HL-60 (cell line): ENCODE results near the gene SCN5A.

Experiments used
- GABPA ChIP-seq: IDR thresholded peaks from 2 replicates; pipeline ENCODE4 v1.6.1; 2012; ENCODE audit warnings: low read depth
- POLR2AphosphoS5 ChIP-seq: IDR thresholded peaks from 2 replicates; pipeline ENCODE4 v1.6.1; 2012; ENCODE audit warnings: low read depth
- TF ChIP-seq, protein P1 (sequence below): IDR thresholded peaks from one replicate; pipeline ENCODE4 v1.5.1; 2011; ENCODE audit warnings: low read length, control low read depth, inconsistent platforms; ENCODE audit not compliant: insufficient read depth
- TF ChIP-seq, protein P2 (sequence below): IDR thresholded peaks from 2 replicates; pipeline ENCODE4 v1.6.1; 2012; ENCODE audit warnings: low read depth; ENCODE audit not compliant: insufficient replicate concordance

DNA sequence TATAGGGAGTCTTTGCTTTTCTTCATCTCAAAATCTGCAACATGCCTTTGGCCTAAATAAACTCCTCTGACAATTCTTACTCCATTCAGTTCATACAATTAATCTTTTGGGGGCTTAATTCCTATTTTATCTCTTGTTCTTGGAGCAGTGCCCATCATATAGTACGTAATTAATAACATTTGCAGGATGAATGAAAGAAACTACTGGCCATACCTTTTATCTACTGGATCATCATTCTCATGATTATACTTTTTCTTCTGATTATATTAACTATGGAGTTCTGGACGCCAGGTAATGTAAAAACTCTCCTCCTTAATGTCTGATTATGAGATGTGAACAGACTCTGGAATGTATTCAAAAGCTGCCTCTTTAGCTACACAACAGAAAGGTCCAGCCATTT, 46.5 kb upstream of the SCN5A start:
- TF ChIP-seq, protein P1, sequence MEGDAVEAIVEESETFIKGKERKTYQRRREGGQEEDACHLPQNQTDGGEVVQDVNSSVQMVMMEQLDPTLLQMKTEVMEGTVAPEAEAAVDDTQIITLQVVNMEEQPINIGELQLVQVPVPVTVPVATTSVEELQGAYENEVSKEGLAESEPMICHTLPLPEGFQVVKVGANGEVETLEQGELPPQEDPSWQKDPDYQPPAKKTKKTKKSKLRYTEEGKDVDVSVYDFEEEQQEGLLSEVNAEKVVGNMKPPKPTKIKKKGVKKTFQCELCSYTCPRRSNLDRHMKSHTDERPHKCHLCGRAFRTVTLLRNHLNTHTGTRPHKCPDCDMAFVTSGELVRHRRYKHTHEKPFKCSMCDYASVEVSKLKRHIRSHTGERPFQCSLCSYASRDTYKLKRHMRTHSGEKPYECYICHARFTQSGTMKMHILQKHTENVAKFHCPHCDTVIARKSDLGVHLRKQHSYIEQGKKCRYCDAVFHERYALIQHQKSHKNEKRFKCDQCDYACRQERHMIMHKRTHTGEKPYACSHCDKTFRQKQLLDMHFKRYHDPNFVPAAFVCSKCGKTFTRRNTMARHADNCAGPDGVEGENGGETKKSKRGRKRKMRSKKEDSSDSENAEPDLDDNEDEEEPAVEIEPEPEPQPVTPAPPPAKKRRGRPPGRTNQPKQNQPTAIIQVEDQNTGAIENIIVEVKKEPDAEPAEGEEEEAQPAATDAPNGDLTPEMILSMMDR, result no peak
- TF ChIP-seq POLR2AphosphoS5 (no peak), GABPA (no peak)
- TF ChIP-seq, protein P2, sequence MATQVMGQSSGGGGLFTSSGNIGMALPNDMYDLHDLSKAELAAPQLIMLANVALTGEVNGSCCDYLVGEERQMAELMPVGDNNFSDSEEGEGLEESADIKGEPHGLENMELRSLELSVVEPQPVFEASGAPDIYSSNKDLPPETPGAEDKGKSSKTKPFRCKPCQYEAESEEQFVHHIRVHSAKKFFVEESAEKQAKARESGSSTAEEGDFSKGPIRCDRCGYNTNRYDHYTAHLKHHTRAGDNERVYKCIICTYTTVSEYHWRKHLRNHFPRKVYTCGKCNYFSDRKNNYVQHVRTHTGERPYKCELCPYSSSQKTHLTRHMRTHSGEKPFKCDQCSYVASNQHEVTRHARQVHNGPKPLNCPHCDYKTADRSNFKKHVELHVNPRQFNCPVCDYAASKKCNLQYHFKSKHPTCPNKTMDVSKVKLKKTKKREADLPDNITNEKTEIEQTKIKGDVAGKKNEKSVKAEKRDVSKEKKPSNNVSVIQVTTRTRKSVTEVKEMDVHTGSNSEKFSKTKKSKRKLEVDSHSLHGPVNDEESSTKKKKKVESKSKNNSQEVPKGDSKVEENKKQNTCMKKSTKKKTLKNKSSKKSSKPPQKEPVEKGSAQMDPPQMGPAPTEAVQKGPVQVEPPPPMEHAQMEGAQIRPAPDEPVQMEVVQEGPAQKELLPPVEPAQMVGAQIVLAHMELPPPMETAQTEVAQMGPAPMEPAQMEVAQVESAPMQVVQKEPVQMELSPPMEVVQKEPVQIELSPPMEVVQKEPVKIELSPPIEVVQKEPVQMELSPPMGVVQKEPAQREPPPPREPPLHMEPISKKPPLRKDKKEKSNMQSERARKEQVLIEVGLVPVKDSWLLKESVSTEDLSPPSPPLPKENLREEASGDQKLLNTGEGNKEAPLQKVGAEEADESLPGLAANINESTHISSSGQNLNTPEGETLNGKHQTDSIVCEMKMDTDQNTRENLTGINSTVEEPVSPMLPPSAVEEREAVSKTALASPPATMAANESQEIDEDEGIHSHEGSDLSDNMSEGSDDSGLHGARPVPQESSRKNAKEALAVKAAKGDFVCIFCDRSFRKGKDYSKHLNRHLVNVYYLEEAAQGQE, result no peak
